NCI-H526 (cell line): ENCODE measurements around the gene CFAP77.
A peak's percentile ranks its signal among the peaks of the same experiment; 100 is the strongest.

Source experiments
- DNase-seq, 2 experiments: peaks; one replicate each; lab custom pipeline; 2025; lab: John Stamatoyannopoulos, UW

Gene CFAP77

GRCh38 chr9:132489536-132489935 lies 79.5 kb downstream of the CFAP77 start:
- DNase-seq = no peak

GRCh38 chr9:132494857-132495256 lies 84.8 kb downstream of the CFAP77 start:
- DNase-seq = no peak

GRCh38 chr9:132497731-132498130 lies 87.7 kb downstream of the CFAP77 start:
- no peak for DNase-seq

GRCh38 chr9:132498531-132499210 lies 88.7 kb downstream of the CFAP77 start:
- DNase-seq = no peak

GRCh38 chr9:132499251-132499650 lies 89.2 kb downstream of the CFAP77 start:
- DNase-seq = no peak

GRCh38 chr9:132500193-132500592 lies 90.2 kb downstream of the CFAP77 start:
- no peak for DNase-seq

- no peak for DNase-seq
Observed at GRCh38 chr9:132502480-132502879, 92.5 kb downstream of the CFAP77 start.

GRCh38 chr9:132503116-132503515 lies 93.1 kb downstream of the CFAP77 start:
- DNase-seq = no peak

GRCh38 chr9:132504488-132504887 lies 94.5 kb downstream of the CFAP77 start:
- no peak for DNase-seq

GRCh38 chr9:132505991-132506655 lies 96.1 kb downstream of the CFAP77 start:
- DNase-seq = no peak

GRCh38 chr9:132506977-132507669 lies 97.1 kb downstream of the CFAP77 start:
- DNase-seq = no peak

GRCh38 chr9:132507670-132508469 lies 97.9 kb downstream of the CFAP77 start:
- peak; percentile 27 to 81 for DNase-seq

GRCh38 chr9:132509928-132510874 lies 100.2 kb downstream of the CFAP77 start:
- DNase-seq = no peak

GRCh38 chr9:132511191-132511999 lies 101.4 kb downstream of the CFAP77 start:
- DNase-seq = no peak

- DNase-seq = no peak
Observed at GRCh38 chr9:132513416-132513815, 103.4 kb downstream of the CFAP77 start.

- no peak for DNase-seq
Observed at GRCh38 chr9:132514011-132514744, 104.2 kb downstream of the CFAP77 start.

GRCh38 chr9:132514821-132515220 lies 104.8 kb downstream of the CFAP77 start:
- no peak for DNase-seq

- no peak for DNase-seq
Observed at GRCh38 chr9:132516301-132516700, 106.3 kb downstream of the CFAP77 start.

- no peak for DNase-seq
Observed at GRCh38 chr9:132516911-132517310, 106.9 kb downstream of the CFAP77 start.
